Activated naive CD8-positive, alpha-beta T cell treated with anti-CD3 and anti-CD28 coated beads, Interleukin-2, amount 50 U/mL, for 24 hours (primary cell): ENCODE data around the gene FAM118A.
"Not testable (repeated sequence)": the region's sequence is repeated elsewhere in the genome, so short reads cannot be mapped to it uniquely, and the experiment has no call there.

Source experiments
- ATAC-seq: fragments of 150-1000 bp; cut with Tn5 transposase; one replicate; pipeline ENCODE4 v1.10.0; 2021
- DNase-seq: peaks from one replicate; pipeline ENCODE4 v3.0.0; 2021
- H3K27ac Mint-ChIP-seq: one replicate; pipeline ENCODE4 v1.8.0; 2021; ENCODE audit warnings: mild to moderate bottlenecking, mixed read lengths
- H3K27me3 Mint-ChIP-seq: one replicate; pipeline ENCODE4 v1.8.0; 2021; ENCODE audit warnings: mixed read lengths
- H3K36me3 Mint-ChIP-seq: one replicate; pipeline ENCODE4 v1.8.0; 2021; ENCODE audit warnings: low read depth, mixed read lengths
- H3K4me1 Mint-ChIP-seq: one replicate; pipeline ENCODE4 v1.8.0; 2021; ENCODE audit warnings: mixed read lengths
- H3K4me3 Mint-ChIP-seq: one replicate; pipeline ENCODE4 v1.8.0; 2021; ENCODE audit warnings: mild to moderate bottlenecking, moderate library complexity, mixed read lengths
- H3K9me3 Mint-ChIP-seq: one replicate; pipeline ENCODE4 v1.8.0; 2021; ENCODE audit warnings: mixed read lengths

FAM118A gene

GRCh38 chr22:45343143-45343542 lies 33.4 kb downstream of the FAM118A start:
- Mint-ChIP-seq H3K27me3 (no peaks in the 10 kb centered on the region), H3K27ac (no peak overlapping the region), H3K36me3 (peaks cover 29% of the 10 kb centered on the region), H3K4me3 (no peak overlapping the region), H3K4me1 (peaks cover 30% of the 10 kb centered on the region), H3K9me3 (no peaks in the 10 kb centered on the region)
- DNase-seq (no peak), ATAC-seq (no peak)

GRCh38 chr22:45344334-45344733 lies 34.6 kb downstream of the FAM118A start:
- H3K4me3 Mint-ChIP-seq: no peak overlapping the region
- no peaks in the 10 kb centered on the region for H3K9me3 Mint-ChIP-seq
- peaks cover 26% of the 10 kb centered on the region for H3K36me3 Mint-ChIP-seq
- H3K27me3 Mint-ChIP-seq: no peaks in the 10 kb centered on the region
- no peak for ATAC-seq
- H3K27ac Mint-ChIP-seq: no peak overlapping the region
- DNase-seq: no peak
- peaks cover 30% of the 10 kb centered on the region for H3K4me1 Mint-ChIP-seq

- Mint-ChIP-seq H3K36me3 (peaks cover 5% of the 10 kb centered on the region), H3K27me3 (no peaks in the 10 kb centered on the region), H3K27ac (no peak overlapping the region), H3K4me1 (peaks cover 7% of the 10 kb centered on the region), H3K4me3 (no peak overlapping the region), H3K9me3 (no peaks in the 10 kb centered on the region)
- no peak for ATAC-seq
- DNase-seq: no peak
These were observed 40.2 kb downstream of the FAM118A start for GRCh38 chr22:45349916-45350315.

GRCh38 chr22:45351956-45352355 lies 42.2 kb downstream of the FAM118A start:
- Mint-ChIP-seq H3K27ac (no peak overlapping the region), H3K4me3 (no peak overlapping the region), H3K27me3 (no peaks in the 10 kb centered on the region), H3K9me3 (no peaks in the 10 kb centered on the region), H3K36me3 (no peaks in the 10 kb centered on the region), H3K4me1 (peaks cover 8% of the 10 kb centered on the region)
- DNase-seq (no peak), ATAC-seq (no peak)

GRCh38 chr22:45352757-45353156 lies 43.0 kb downstream of the FAM118A start:
- H3K4me3 Mint-ChIP-seq, ATAC-seq, DNase-seq, H3K27me3 Mint-ChIP-seq, H3K4me1 Mint-ChIP-seq, H3K36me3 Mint-ChIP-seq, H3K9me3 Mint-ChIP-seq, H3K27ac Mint-ChIP-seq: not testable (repeated sequence)

GRCh38 chr22:45353786-45354185 lies 44.1 kb downstream of the FAM118A start:
- ATAC-seq: no peak
- no peaks in the 10 kb centered on the region for H3K27me3 Mint-ChIP-seq
- no peaks in the 10 kb centered on the region for H3K9me3 Mint-ChIP-seq
- no peak for DNase-seq
- H3K4me1 Mint-ChIP-seq: peaks cover 8% of the 10 kb centered on the region
- H3K36me3 Mint-ChIP-seq: no peaks in the 10 kb centered on the region
- H3K27ac Mint-ChIP-seq: no peak overlapping the region
- no peak overlapping the region for H3K4me3 Mint-ChIP-seq

- no peaks in the 10 kb centered on the region for H3K36me3 Mint-ChIP-seq
- peaks cover 8% of the 10 kb centered on the region for H3K4me1 Mint-ChIP-seq
- ATAC-seq: no peak
- no peaks in the 10 kb centered on the region for H3K27me3 Mint-ChIP-seq
- no peak overlapping the region for H3K4me3 Mint-ChIP-seq
- H3K27ac Mint-ChIP-seq: no peak overlapping the region
- no peaks in the 10 kb centered on the region for H3K9me3 Mint-ChIP-seq
- no peak for DNase-seq
These were observed 47.8 kb downstream of the FAM118A start for GRCh38 chr22:45357490-45357889.

GRCh38 chr22:45358127-45358526 lies 48.4 kb downstream of the FAM118A start:
- H3K36me3 Mint-ChIP-seq: no peaks in the 10 kb centered on the region
- H3K27ac Mint-ChIP-seq: no peak overlapping the region
- DNase-seq (no peak), ATAC-seq (no peak)
- peaks cover 8% of the 10 kb centered on the region for H3K4me1 Mint-ChIP-seq
- no peaks in the 10 kb centered on the region for H3K27me3 Mint-ChIP-seq
- no peak overlapping the region for H3K4me3 Mint-ChIP-seq
- H3K9me3 Mint-ChIP-seq: no peaks in the 10 kb centered on the region

GRCh38 chr22:45359627-45360026 lies 49.9 kb downstream of the FAM118A start:
- Mint-ChIP-seq H3K27me3 (no peaks in the 10 kb centered on the region), H3K4me1 (peaks cover 1% of the 10 kb centered on the region), H3K36me3 (no peaks in the 10 kb centered on the region), H3K27ac (no peak overlapping the region), H3K9me3 (no peaks in the 10 kb centered on the region), H3K4me3 (no peak overlapping the region)
- ATAC-seq (no peak), DNase-seq (no peak)

GRCh38 chr22:45366713-45367112 lies 57.0 kb downstream of the FAM118A start:
- Mint-ChIP-seq H3K9me3 (peaks cover 7% of the 10 kb centered on the region), H3K36me3 (no peaks in the 10 kb centered on the region), H3K27me3 (peaks cover 7% of the 10 kb centered on the region), H3K27ac (no peak overlapping the region), H3K4me1 (no peaks in the 10 kb centered on the region), H3K4me3 (no peak overlapping the region)
- no peak for ATAC-seq
- no peak for DNase-seq

GRCh38 chr22:45373592-45373991 lies 63.9 kb downstream of the FAM118A start:
- H3K9me3 Mint-ChIP-seq, H3K27me3 Mint-ChIP-seq, H3K27ac Mint-ChIP-seq, H3K4me1 Mint-ChIP-seq, DNase-seq, ATAC-seq, H3K36me3 Mint-ChIP-seq, H3K4me3 Mint-ChIP-seq: not testable (repeated sequence)

- ATAC-seq: peak; percentile 43
- Mint-ChIP-seq H3K27me3 (peaks cover 2% of the 10 kb centered on the region), H3K27ac (no peak overlapping the region), H3K36me3 (no peaks in the 10 kb centered on the region), H3K4me1 (peaks cover 4% of the 10 kb centered on the region), H3K4me3 (no peak overlapping the region), H3K9me3 (no peaks in the 10 kb centered on the region)
- no peak for DNase-seq
These were observed 66.3 kb downstream of the FAM118A start for GRCh38 chr22:45376009-45376408.

- ATAC-seq (no peak), DNase-seq (no peak)
- Mint-ChIP-seq H3K4me1 (peaks cover 4% of the 10 kb centered on the region), H3K9me3 (no peaks in the 10 kb centered on the region), H3K36me3 (no peaks in the 10 kb centered on the region), H3K27me3 (peaks cover 2% of the 10 kb centered on the region), H3K27ac (no peak overlapping the region), H3K4me3 (no peak overlapping the region)
These were observed 67.0 kb downstream of the FAM118A start for GRCh38 chr22:45376703-45377102.

GRCh38 chr22:45381348-45381747 lies 71.6 kb downstream of the FAM118A start:
- H3K4me1 Mint-ChIP-seq: no peaks in the 10 kb centered on the region
- no peak for ATAC-seq
- no peaks in the 10 kb centered on the region for H3K36me3 Mint-ChIP-seq
- no peak overlapping the region for H3K27ac Mint-ChIP-seq
- peaks cover 2% of the 10 kb centered on the region for H3K27me3 Mint-ChIP-seq
- no peak overlapping the region for H3K4me3 Mint-ChIP-seq
- H3K9me3 Mint-ChIP-seq: no peaks in the 10 kb centered on the region
- DNase-seq: no peak

GRCh38 chr22:45389546-45389945 lies 79.8 kb downstream of the FAM118A start:
- Mint-ChIP-seq H3K27me3 (no peaks in the 10 kb centered on the region), H3K9me3 (no peaks in the 10 kb centered on the region), H3K36me3 (no peaks in the 10 kb centered on the region), H3K4me3 (no peak overlapping the region), H3K27ac (no peak overlapping the region), H3K4me1 (no peaks in the 10 kb centered on the region)
- ATAC-seq (no peak), DNase-seq (no peak)
